Stimulated activated CD8-positive, alpha-beta memory T cell treated with anti-CD3 and anti-CD28 coated beads, Interleukin-2, amount 100 ng/mL, for 48 hours (primary cell): ENCODE data around the gene FLCN.
"Not testable (repeated sequence)": the region's sequence is repeated elsewhere in the genome, so short reads cannot be mapped to it uniquely, and the experiment has no call there.

Experiments
- DNase-seq, 2 donors: peaks; one replicate each; pipeline ENCODE4 v3.0.0-alpha.2; 2020; ENCODE audit warnings: low read depth in 2 of 2

Gene FLCN

GRCh38 chr17:17213775-17214174 is 23.2 kb downstream of the FLCN start:
- DNase-seq = no peak

GRCh38 chr17:17207998-17208397 is 29.0 kb downstream of the FLCN start:
- DNase-seq = no peak

GRCh38 chr17:17206913-17207335 is 30.0 kb downstream of the FLCN start:
- no peak for DNase-seq

- DNase-seq = peak; percentile 83 to 88
These were observed 30.6 kb downstream of the FLCN start, which contains the start of gene PLD6 for GRCh38 chr17:17206124-17206912. PLD6 (minus strand) TSS chr17:17206333; CDS start chr17:17206286, 47 bp downstream.

GRCh38 chr17:17205368-17206123 is 31.4 kb downstream of the FLCN start:
- peak; percentile 40 to 65 for DNase-seq

GRCh38 chr17:17204635-17205231 is 32.2 kb downstream of the FLCN start:
- no peak for DNase-seq

- DNase-seq = no peak
These were observed 32.9 kb downstream of the FLCN start for GRCh38 chr17:17204041-17204591.

GRCh38 chr17:17203173-17203730 is 33.7 kb downstream of the FLCN start:
- DNase-seq = no peak

GRCh38 chr17:17201907-17202306 is 35.1 kb downstream of the FLCN start:
- no peak for DNase-seq

GRCh38 chr17:17201271-17201670 is 35.7 kb downstream of the FLCN start:
- no peak for DNase-seq

GRCh38 chr17:17200831-17201230 is 36.1 kb downstream of the FLCN start:
- no peak for DNase-seq

- DNase-seq = no peak
These were observed 36.7 kb downstream of the FLCN start for GRCh38 chr17:17200311-17200710.

GRCh38 chr17:17198281-17198680 is 38.7 kb downstream of the FLCN start:
- no peak for DNase-seq

- no peak for DNase-seq
These were observed 40.2 kb downstream of the FLCN start for GRCh38 chr17:17196776-17197175.

GRCh38 chr17:17195466-17195865 is 41.5 kb downstream of the FLCN start:
- not testable (repeated sequence) for DNase-seq

GRCh38 chr17:17191961-17192381 is 45.0 kb downstream of the FLCN start:
- DNase-seq = no peak

- DNase-seq = no peak
These were observed 45.6 kb downstream of the FLCN start for GRCh38 chr17:17191346-17191792.

GRCh38 chr17:17190188-17190587 is 46.8 kb downstream of the FLCN start:
- no peak for DNase-seq

GRCh38 chr17:17189559-17189958 is 47.4 kb downstream of the FLCN start:
- no peak for DNase-seq

GRCh38 chr17:17188586-17188985 is 48.4 kb downstream of the FLCN start:
- no peak for DNase-seq

GRCh38 chr17:17186551-17187505 is 50.1 kb downstream of the FLCN start:
- DNase-seq = no peak
